WTC11 (cell line): Measurements from ENCODE around the gene TMEM243. TPM values are rescaled to one million over a fixed set of nuclear protein-coding genes. Genes with fewer than 3 reads are reported as not detected.

Experiments
- ATAC-seq: fragments of 200-7000 bp; cut with Tn5 transposase; 2 replicates; pipeline ENCODE4 v1.10.0; 2021; ENCODE audit warnings: mild to moderate bottlenecking, moderate library complexity
- CTCF ChIA-PET: fragments of 300-600 bp; sonication (Branson Sonifier 250); formaldehyde crosslinking; loops from one replicate; lab custom pipeline; 2021; ENCODE audit warnings: antibody characterized with exemption; lab: Charles Lee
- POLR2A ChIA-PET: fragments of 350-600 bp; sonication (Branson Sonifier 250); formaldehyde crosslinking; loops from one replicate; lab custom pipeline; 2021; ENCODE audit warnings: antibody characterized with exemption; lab: Charles Lee
- DNase-seq: peaks from one replicate; pipeline ENCODE4 v3.0.0; 2021; ENCODE audit warnings: low spot score
- H3K27ac Mint-ChIP-seq: 2 replicates; pipeline ENCODE4 v1.8.0; 2021; ENCODE audit warnings: mixed read lengths
- H3K27me3 Mint-ChIP-seq: 2 replicates; pipeline ENCODE4 v1.8.0; 2021; ENCODE audit warnings: low read depth, mild to moderate bottlenecking, moderate library complexity, mixed read lengths
- H3K36me3 Mint-ChIP-seq: 2 replicates; pipeline ENCODE4 v1.8.0; 2021; ENCODE audit warnings: mixed read lengths
- H3K4me1 Mint-ChIP-seq: 2 replicates; pipeline ENCODE4 v1.8.0; 2022; ENCODE audit warnings: mixed read lengths
- H3K4me3 Mint-ChIP-seq: 2 replicates; pipeline ENCODE4 v1.8.0; 2021; ENCODE audit warnings: mild to moderate bottlenecking, moderate library complexity, mixed read lengths
- H3K9me3 Mint-ChIP-seq: 2 replicates; pipeline ENCODE4 v1.8.0; 2021; ENCODE audit warnings: mixed read lengths
- ATF3 ChIP-seq: sonication (generic); formaldehyde crosslinking; conservative IDR thresholded peaks from 2 replicates; pipeline ENCODE4 v1.8.1; 2022; ENCODE audit warnings: mild to moderate bottlenecking, missing genetic modification reagents
- CREM ChIP-seq: sonication (generic); formaldehyde crosslinking; IDR thresholded peaks from 2 replicates; pipeline ENCODE4 v1.8.1; 2022; ENCODE audit warnings: mild to moderate bottlenecking, missing genetic modification reagents, moderate library complexity
- FOXP4 ChIP-seq: sonication (generic); formaldehyde crosslinking; IDR thresholded peaks from 2 replicates; pipeline ENCODE4 v1.8.0; 2022; ENCODE audit warnings: mild to moderate bottlenecking, missing genetic modification reagents
- HMGA2 ChIP-seq: fragments of 250-450 bp; sonication (Bioruptor Pico); IDR thresholded peaks from 2 replicates; pipeline ENCODE4 v1.4.0; 2021; ENCODE audit warnings: mild to moderate bottlenecking, moderate library complexity
- NR2C2 ChIP-seq: sonication (generic); formaldehyde crosslinking; IDR thresholded peaks from 2 replicates; pipeline ENCODE4 v1.8.0; 2022; ENCODE audit warnings: mild to moderate bottlenecking, missing genetic modification reagents
- PREB ChIP-seq: sonication (generic); formaldehyde crosslinking; IDR thresholded peaks from 2 replicates; pipeline ENCODE4 v1.8.1; 2022; ENCODE audit warnings: mild to moderate bottlenecking, missing genetic modification reagents, moderate library complexity, borderline replicate concordance
- RELA ChIP-seq: sonication (generic); formaldehyde crosslinking; IDR thresholded peaks from 2 replicates; pipeline ENCODE4 v1.8.1; 2022; ENCODE audit warnings: missing genetic modification reagents, mild to moderate bottlenecking, borderline replicate concordance
- TP53 ChIP-seq: sonication (generic); formaldehyde crosslinking; IDR thresholded peaks from 2 replicates; pipeline ENCODE4 v1.8.1; 2023; ENCODE audit warnings: mild to moderate bottlenecking, missing genetic modification reagents
- ZNF512 ChIP-seq: sonication (generic); formaldehyde crosslinking; IDR thresholded peaks from 2 replicates; pipeline ENCODE4 v1.8.1; 2022; ENCODE audit warnings: missing genetic modification reagents, borderline replicate concordance
- total RNA-seq: library from RNA; stranded (reverse); gene quantifications from 3 replicates; pipeline ENCODE4 v1.2.3, GENCODE V29; 2021
- TF ChIP-seq, protein P1 (sequence below): sonication (generic); formaldehyde crosslinking; IDR thresholded peaks from 2 replicates; pipeline ENCODE4 v1.8.0; 2022; ENCODE audit warnings: mild to moderate bottlenecking, missing genetic modification reagents
- TF ChIP-seq, protein P2 (sequence below): fragments of 250-450 bp; sonication (Bioruptor Pico); IDR thresholded peaks from 2 replicates; pipeline ENCODE4 v1.9.0; 2021; ENCODE audit warnings: mild to moderate bottlenecking
- TF ChIP-seq, protein P3 (sequence below): sonication (generic); formaldehyde crosslinking; IDR thresholded peaks from 2 replicates; pipeline ENCODE4 v1.8.1; 2023; ENCODE audit warnings: mild to moderate bottlenecking, moderate library complexity, missing genetic modification reagents
- TF ChIP-seq, protein P4 (sequence below): fragments of 250-450 bp; sonication (Bioruptor Pico); IDR thresholded peaks from 2 replicates; pipeline ENCODE4 v1.9.0; 2021; ENCODE audit warnings: moderate library complexity, mild to moderate bottlenecking, inconsistent platforms, borderline replicate concordance
- TF ChIP-seq, protein P5 (sequence below): fragments of 250-450 bp; sonication (Bioruptor Pico); IDR thresholded peaks from 2 replicates; pipeline ENCODE4 v1.9.0; 2021; ENCODE audit warnings: mild to moderate bottlenecking, borderline replicate concordance
- TF ChIP-seq, protein P6 (sequence below): sonication (generic); formaldehyde crosslinking; IDR thresholded peaks from 2 replicates; pipeline ENCODE4 v1.8.1; 2023; ENCODE audit warnings: mild to moderate bottlenecking, missing genetic modification reagents

Gene TMEM243
- total RNA-seq, 1 experiment from 2014 or later: 29.0 TPM

GRCh38 chr7:87220734-87221215, 1.2 kb upstream of the TMEM243 start:
- Mint-ChIP-seq H3K9me3 (no peaks in the 10 kb centered on the region), H3K36me3 (peaks cover 18% of the 10 kb centered on the region), H3K4me3 (peak overlapping the region; percentile 93), H3K27ac (no peak overlapping the region), H3K27me3 (peaks cover 4% of the 10 kb centered on the region), H3K4me1 (peaks cover 21% of the 10 kb centered on the region)
- CTCF ChIA-PET: interaction anchor here (1.0 to 2.3 kb wide), 4 partner anchors 15 to 406 kb away, joined by 3 to 7 read pairs (median 4); partner anchors contain the start of gene DMTF1
- ATAC-seq: no peak
- POLR2A ChIA-PET: interaction anchor here (0.6 to 2.6 kb wide), 6 partner anchors 9 to 130 kb away, joined by 3 to 24 read pairs (median 4); partner anchors contain the start of gene DMTF1
- DNase-seq: peak; percentile 17
- no peak for TF ChIP-seq CREM (CRISPR knock-in tag)
- TF ChIP-seq, protein P1, sequence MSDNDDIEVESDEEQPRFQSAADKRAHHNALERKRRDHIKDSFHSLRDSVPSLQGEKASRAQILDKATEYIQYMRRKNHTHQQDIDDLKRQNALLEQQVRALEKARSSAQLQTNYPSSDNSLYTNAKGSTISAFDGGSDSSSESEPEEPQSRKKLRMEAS (CRISPR knock-in tag): 0 out of 2 replicates have a peak, but pooled peaks have one; percentile 36

- Mint-ChIP-seq H3K9me3 (no peaks in the 10 kb centered on the region), H3K36me3 (peaks cover 21% of the 10 kb centered on the region), H3K4me1 (peaks cover 21% of the 10 kb centered on the region), H3K27me3 (no peaks in the 10 kb centered on the region), H3K27ac (peak overlapping the region; percentile 72; the same call in 1 of the 2 replicates), H3K4me3 (peak overlapping the region; percentile 93)
- POLR2A ChIA-PET: interaction anchor here (0.6 to 2.6 kb wide), 6 partner anchors 10 to 131 kb away, joined by 3 to 24 read pairs (median 4); partner anchors contain the start of gene DMTF1
- CTCF ChIA-PET: interaction anchor here (1.0 to 2.3 kb wide), 4 partner anchors 16 to 405 kb away, joined by 3 to 7 read pairs (median 4); partner anchors contain the start of gene DMTF1
- ATAC-seq (peak; percentile 83), DNase-seq (peak; percentile 83)
- TF ChIP-seq PREB (CRISPR knock-in tag): no peak
- no peak for TF ChIP-seq HMGA2
- TF ChIP-seq ZNF512 (CRISPR knock-in tag): no peak
- TF ChIP-seq, protein P2, sequence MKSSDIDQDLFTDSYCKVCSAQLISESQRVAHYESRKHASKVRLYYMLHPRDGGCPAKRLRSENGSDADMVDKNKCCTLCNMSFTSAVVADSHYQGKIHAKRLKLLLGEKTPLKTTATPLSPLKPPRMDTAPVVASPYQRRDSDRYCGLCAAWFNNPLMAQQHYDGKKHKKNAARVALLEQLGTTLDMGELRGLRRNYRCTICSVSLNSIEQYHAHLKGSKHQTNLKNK (CRISPR knock-in tag): no peak
- peak; percentile 87 for TF ChIP-seq FOXP4 (CRISPR knock-in tag)
- TF ChIP-seq RELA: peak; percentile 51; the same call in 1 of the 2 replicates
- TF ChIP-seq TP53 (CRISPR knock-in tag): 0 out of 2 replicates have a peak, but pooled peaks have one; percentile 39
- TF ChIP-seq NR2C2 (CRISPR knock-in tag): no peak
- TF ChIP-seq, protein P3, sequence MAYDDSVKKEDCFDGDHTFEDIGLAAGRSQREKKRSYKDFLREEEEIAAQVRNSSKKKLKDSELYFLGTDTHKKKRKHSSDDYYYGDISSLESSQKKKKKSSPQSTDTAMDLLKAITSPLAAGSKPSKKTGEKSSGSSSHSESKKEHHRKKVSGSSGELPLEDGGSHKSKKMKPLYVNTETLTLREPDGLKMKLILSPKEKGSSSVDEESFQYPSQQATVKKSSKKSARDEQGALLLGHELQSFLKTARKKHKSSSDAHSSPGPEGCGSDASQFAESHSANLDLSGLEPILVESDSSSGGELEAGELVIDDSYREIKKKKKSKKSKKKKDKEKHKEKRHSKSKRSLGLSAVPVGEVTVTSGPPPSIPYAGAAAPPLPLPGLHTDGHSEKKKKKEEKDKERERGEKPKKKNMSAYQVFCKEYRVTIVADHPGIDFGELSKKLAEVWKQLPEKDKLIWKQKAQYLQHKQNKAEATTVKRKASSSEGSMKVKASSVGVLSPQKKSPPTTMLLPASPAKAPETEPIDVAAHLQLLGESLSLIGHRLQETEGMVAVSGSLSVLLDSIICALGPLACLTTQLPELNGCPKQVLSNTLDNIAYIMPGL: peak; percentile 41; the same call in 1 of the 2 replicates
- TF ChIP-seq ATF3: no peak
- TF ChIP-seq, protein P4, sequence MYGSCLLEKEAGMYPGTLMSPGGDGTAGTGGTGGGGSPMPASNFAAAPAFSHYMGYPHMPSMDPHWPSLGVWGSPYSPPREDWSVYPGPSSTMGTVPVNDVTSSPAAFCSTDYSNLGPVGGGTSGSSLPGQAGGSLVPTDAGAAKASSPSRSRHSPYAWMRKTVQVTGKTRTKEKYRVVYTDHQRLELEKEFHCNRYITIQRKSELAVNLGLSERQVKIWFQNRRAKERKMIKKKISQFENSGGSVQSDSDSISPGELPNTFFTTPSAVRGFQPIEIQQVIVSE: no peak
- TF ChIP-seq, protein P5, sequence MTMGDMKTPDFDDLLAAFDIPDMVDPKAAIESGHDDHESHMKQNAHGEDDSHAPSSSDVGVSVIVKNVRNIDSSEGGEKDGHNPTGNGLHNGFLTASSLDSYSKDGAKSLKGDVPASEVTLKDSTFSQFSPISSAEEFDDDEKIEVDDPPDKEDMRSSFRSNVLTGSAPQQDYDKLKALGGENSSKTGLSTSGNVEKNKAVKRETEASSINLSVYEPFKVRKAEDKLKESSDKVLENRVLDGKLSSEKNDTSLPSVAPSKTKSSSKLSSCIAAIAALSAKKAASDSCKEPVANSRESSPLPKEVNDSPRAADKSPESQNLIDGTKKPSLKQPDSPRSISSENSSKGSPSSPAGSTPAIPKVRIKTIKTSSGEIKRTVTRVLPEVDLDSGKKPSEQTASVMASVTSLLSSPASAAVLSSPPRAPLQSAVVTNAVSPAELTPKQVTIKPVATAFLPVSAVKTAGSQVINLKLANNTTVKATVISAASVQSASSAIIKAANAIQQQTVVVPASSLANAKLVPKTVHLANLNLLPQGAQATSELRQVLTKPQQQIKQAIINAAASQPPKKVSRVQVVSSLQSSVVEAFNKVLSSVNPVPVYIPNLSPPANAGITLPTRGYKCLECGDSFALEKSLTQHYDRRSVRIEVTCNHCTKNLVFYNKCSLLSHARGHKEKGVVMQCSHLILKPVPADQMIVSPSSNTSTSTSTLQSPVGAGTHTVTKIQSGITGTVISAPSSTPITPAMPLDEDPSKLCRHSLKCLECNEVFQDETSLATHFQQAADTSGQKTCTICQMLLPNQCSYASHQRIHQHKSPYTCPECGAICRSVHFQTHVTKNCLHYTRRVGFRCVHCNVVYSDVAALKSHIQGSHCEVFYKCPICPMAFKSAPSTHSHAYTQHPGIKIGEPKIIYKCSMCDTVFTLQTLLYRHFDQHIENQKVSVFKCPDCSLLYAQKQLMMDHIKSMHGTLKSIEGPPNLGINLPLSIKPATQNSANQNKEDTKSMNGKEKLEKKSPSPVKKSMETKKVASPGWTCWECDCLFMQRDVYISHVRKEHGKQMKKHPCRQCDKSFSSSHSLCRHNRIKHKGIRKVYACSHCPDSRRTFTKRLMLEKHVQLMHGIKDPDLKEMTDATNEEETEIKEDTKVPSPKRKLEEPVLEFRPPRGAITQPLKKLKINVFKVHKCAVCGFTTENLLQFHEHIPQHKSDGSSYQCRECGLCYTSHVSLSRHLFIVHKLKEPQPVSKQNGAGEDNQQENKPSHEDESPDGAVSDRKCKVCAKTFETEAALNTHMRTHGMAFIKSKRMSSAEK: no peak
- TF ChIP-seq, protein P6, sequence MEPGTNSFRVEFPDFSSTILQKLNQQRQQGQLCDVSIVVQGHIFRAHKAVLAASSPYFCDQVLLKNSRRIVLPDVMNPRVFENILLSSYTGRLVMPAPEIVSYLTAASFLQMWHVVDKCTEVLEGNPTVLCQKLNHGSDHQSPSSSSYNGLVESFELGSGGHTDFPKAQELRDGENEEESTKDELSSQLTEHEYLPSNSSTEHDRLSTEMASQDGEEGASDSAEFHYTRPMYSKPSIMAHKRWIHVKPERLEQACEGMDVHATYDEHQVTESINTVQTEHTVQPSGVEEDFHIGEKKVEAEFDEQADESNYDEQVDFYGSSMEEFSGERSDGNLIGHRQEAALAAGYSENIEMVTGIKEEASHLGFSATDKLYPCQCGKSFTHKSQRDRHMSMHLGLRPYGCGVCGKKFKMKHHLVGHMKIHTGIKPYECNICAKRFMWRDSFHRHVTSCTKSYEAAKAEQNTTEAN (CRISPR knock-in tag): no peak; the same call in 1 of the 2 replicates
Observed at GRCh38 chr7:87220026-87220733, 648 bp upstream of the TMEM243 start.
